GM12878 (cell line): ENCODE results near the gene ADGRV1. TPM values are rescaled to one million over a fixed set of nuclear protein-coding genes. Genes with fewer than 3 reads are reported as not detected.

ENCODE experiments used
- ATAC-seq: fragments of 200-7000 bp; cut with Tn5 transposase; 3 replicates; pipeline ENCODE4 v1.9.1; 2020; ENCODE audit warnings: mild to moderate bottlenecking, moderate library complexity
- BruUV-seq: library from RNA; stranded (reverse); fragments of 400-500 nt; replicated peaks from 2 replicates; lab custom pipeline; 2021; lab: Mats Ljungman, UMichigan
- CTCF ChIA-PET: fragments of 300-600 bp; sonication (Branson Sonifier 250); formaldehyde crosslinking; extraction: SDS; loops from one replicate; lab custom pipeline; 2021; ENCODE audit warnings: inconsistent platforms; lab: Yijun Ruan, JAX
- POLR2A ChIA-PET: fragments of 350-600 bp; formaldehyde crosslinking; extraction: SDS; loops from one replicate; lab custom pipeline; 2021; ENCODE audit warnings: inconsistent platforms; lab: Charles Lee
- RAD21 ChIA-PET: fragments of 300-600 bp; sonication (Branson Sonifier 250); formaldehyde crosslinking; loops from one replicate; lab custom pipeline; 2023; ENCODE audit warnings: antibody characterized with exemption; ENCODE audit not compliant: unreplicated experiment; lab: Charles Lee
- SMC1A ChIA-PET: fragments of 300-600 bp; sonication (Branson Sonifier 250); formaldehyde crosslinking; loops from one replicate; lab custom pipeline; 2023; ENCODE audit not compliant: unreplicated experiment, uncharacterized antibody; lab: Charles Lee
- DNase-seq: peaks from one replicate; pipeline ENCODE4 v3.0.0-alpha.2; 2011; ENCODE audit warnings: low read depth, low spot score
- FAIRE-seq: peaks from 3 replicates; lab custom pipeline; 2011; peaks lifted over from hg19 to GRCh38; lab: Jason Lieb, UNC
- H2AFZ ChIP-seq: 2 replicates; pipeline ENCODE4 v1.6.0; 2011; ENCODE audit warnings: low read depth, low read length, control low read depth; ENCODE audit not compliant: control insufficient read depth
- H3K27ac ChIP-seq: 2 replicates; pipeline ENCODE4 v1.5.1; 2011; ENCODE audit warnings: control low read depth; ENCODE audit not compliant: control insufficient read depth, insufficient read depth
- H3K27me3 ChIP-seq, 2 experiments: replicated peaks in 1 of 2; 2 replicates each; pipeline versions ENCODE4 v1.6.0 to v1.6.1; 2011; ENCODE audit warnings: low read length in 1 of 2; ENCODE audit not compliant: control insufficient read depth in 2 of 2, insufficient read depth in 2 of 2
- H3K36me3 ChIP-seq, 2 experiments: 2 replicates each; pipeline ENCODE4 v1.5.1; 2011; ENCODE audit warnings: low read length in 1 of 2; ENCODE audit not compliant: control insufficient read depth in 2 of 2, insufficient read depth in 2 of 2
- H3K4me1 ChIP-seq: 2 replicates; pipeline ENCODE4 v1.6.1; 2011; ENCODE audit warnings: mild to moderate bottlenecking, low read length, moderate library complexity, mixed read lengths; ENCODE audit not compliant: control insufficient read depth, insufficient read depth
- H3K4me2 ChIP-seq: 2 replicates; pipeline ENCODE4 v1.6.0; 2011; ENCODE audit warnings: control low read depth; ENCODE audit not compliant: control insufficient read depth, insufficient read depth
- H3K4me3 ChIP-seq: fragments of 200-600 bp; sonication (generic); 2 replicates; pipeline ENCODE4 v1.5.1; 2016
- H3K79me2 ChIP-seq: 2 replicates; pipeline ENCODE4 v1.6.0; 2011; ENCODE audit warnings: low read length; ENCODE audit not compliant: control insufficient read depth, insufficient read depth
- H3K9ac ChIP-seq: 2 replicates; pipeline ENCODE4 v1.8.0; 2011; ENCODE audit warnings: low read length, control low read depth, mixed read lengths; ENCODE audit not compliant: control insufficient read depth, insufficient read depth
- H3K9me3 ChIP-seq: replicated peaks from 3 replicates; pipeline ENCODE4 v1.5.1; 2011; ENCODE audit warnings: mild to moderate bottlenecking, low read length; ENCODE audit not compliant: control insufficient read depth, insufficient read depth
- H4K20me1 ChIP-seq: 2 replicates; pipeline ENCODE4 v1.6.0; 2011; ENCODE audit not compliant: control insufficient read depth, insufficient read depth
- BCL3 ChIP-seq: IDR thresholded peaks from 2 replicates; pipeline ENCODE4 v1.6.1; 2011; ENCODE audit warnings: borderline replicate concordance, low read depth, mild to moderate bottlenecking, moderate library complexity, low read length; ENCODE audit not compliant: insufficient read depth, poor library complexity, severe bottlenecking
- BHLHE40 ChIP-seq, 2 experiments: fragments of 450-650 bp in 1 of 2; IDR thresholded peaks; 2 replicates each; pipeline ENCODE4 v1.6.1; 2011 to 2017; ENCODE audit warnings: low read depth in 2 of 2, borderline replicate concordance in 1 of 2, improper control_type of control experiment in 1 of 2, low read length in 1 of 2, mild to moderate bottlenecking in 1 of 2
- CHD2 ChIP-seq: IDR thresholded peaks from 2 replicates; pipeline ENCODE4 v1.6.1; 2011; ENCODE audit warnings: low read depth, low read length, improper control_type of control experiment, borderline replicate concordance
- EGR1 ChIP-seq, 2 experiments: IDR thresholded peaks; 1 replicate in 1 of 2; 2 replicates in 1 of 2; pipeline ENCODE4 v1.6.1; 2011 to 2012; ENCODE audit warnings: low read depth in 2 of 2, low read length in 2 of 2, borderline replicate concordance in 1 of 2, mild to moderate bottlenecking in 1 of 2, moderate library complexity in 1 of 2
- IRF3 ChIP-seq: fragments of 450-650 bp; IDR thresholded peaks from 2 replicates; pipeline ENCODE4 v1.6.1; 2014; ENCODE audit warnings: mild to moderate bottlenecking
- MEF2B ChIP-seq: fragments of 450-650 bp; IDR thresholded peaks from 2 replicates; pipeline ENCODE4 v1.6.1; 2018; ENCODE audit warnings: mild to moderate bottlenecking, moderate library complexity; ENCODE audit not compliant: partially characterized antibody, poor library complexity, severe bottlenecking
- MLLT1 ChIP-seq: fragments of 450-650 bp; IDR thresholded peaks from 2 replicates; pipeline ENCODE4 v1.6.1; 2016; ENCODE audit warnings: mild to moderate bottlenecking
- MYB ChIP-seq: fragments of 150-350 bp; IDR thresholded peaks from 2 replicates; pipeline ENCODE4 v1.6.1; 2014; ENCODE audit warnings: mild to moderate bottlenecking, low read depth, low read length, borderline replicate concordance
- NFYA ChIP-seq: IDR thresholded peaks from 2 replicates; pipeline ENCODE4 v1.6.1; 2011; ENCODE audit warnings: low read depth, mild to moderate bottlenecking, low read length, improper control_type of control experiment, borderline replicate concordance
- SRF ChIP-seq, 2 experiments: IDR thresholded peaks; 2 replicates each; pipeline ENCODE4 v1.6.1; 2011; ENCODE audit warnings: low read depth in 2 of 2, low read length in 2 of 2, mild to moderate bottlenecking in 1 of 2, moderate library complexity in 1 of 2
- SUPT20H ChIP-seq: IDR thresholded peaks from 2 replicates; pipeline ENCODE4 v1.6.1; 2011; ENCODE audit warnings: low read depth, mild to moderate bottlenecking, low read length, moderate library complexity, borderline replicate concordance; ENCODE audit not compliant: control insufficient read depth
- TCF3 ChIP-seq: IDR thresholded peaks from 2 replicates; pipeline ENCODE4 v1.6.1; 2012; ENCODE audit warnings: low read depth, mild to moderate bottlenecking, low read length, borderline replicate concordance; ENCODE audit not compliant: insufficient read depth
- YY1 ChIP-seq: IDR thresholded peaks from 2 replicates; pipeline ENCODE4 v1.6.1; 2011; ENCODE audit warnings: low read depth, mild to moderate bottlenecking, low read length
- ZBTB33 ChIP-seq: fragments of 450-650 bp; IDR thresholded peaks from 2 replicates; pipeline ENCODE4 v1.6.1; 2017; ENCODE audit warnings: mild to moderate bottlenecking
- ZNF217 ChIP-seq: fragments of 450-650 bp; IDR thresholded peaks from 2 replicates; pipeline ENCODE4 v1.6.1; 2017; ENCODE audit warnings: antibody characterized with exemption, mild to moderate bottlenecking
- ZNF384 ChIP-seq: IDR thresholded peaks from 2 replicates; pipeline ENCODE4 v1.6.1; 2012; ENCODE audit warnings: low read depth, mild to moderate bottlenecking, low read length, improper control_type of control experiment, borderline replicate concordance
- ZSCAN29 ChIP-seq: fragments of 450-650 bp; IDR thresholded peaks from 2 replicates; pipeline ENCODE4 v1.6.1; 2017; ENCODE audit warnings: mild to moderate bottlenecking, moderate library complexity
- WGBS: methylation state at CpG from one replicate; pipeline ENCODE4 v1.1.6; 2016; ENCODE audit warnings: low lambda C conversion rate; ENCODE audit not compliant: insufficient replicate concordance, insufficient coverage; ENCODE audit errors: missing lambda C conversion rate; 5-methylcytosine and 5-hydroxymethylcytosine counted together
- in situ Hi-C: fragments of 300-500 bp; cut with MboI; formaldehyde crosslinking; loops from 9 replicates; pipeline ENCODE4 v1.14.3; 2018; ENCODE audit warnings: mixed read lengths
- intact Hi-C: fragments of 100-400 bp; cut with micrococcal nuclease; formaldehyde crosslinking; loops from one replicate; pipeline ENCODE4 v1.14.2; 2022; ENCODE audit not compliant: unreplicated experiment
- polyA plus RNA-seq, 11 experiments: library from polyadenylated mRNA; depleted of rRNA in 4 of 11; unstranded in 6 of 11; stranded (reverse) in 5 of 11; fragments of >200 nt; fragmentation: Nextera tagmentation in 4 of 11; fragmentation: Illumina TruSeq in 1 of 11; extraction: Ambion mirVana in 4 of 11; extraction: Trizol in 1 of 11; gene quantifications; 1 replicate in 1 of 11; 2 replicates in 10 of 11; pipeline versions ENCODE4 v1.2.1 to v1.2.3, GENCODE V29; 2011 to 2016; ENCODE audit warnings: inconsistent platforms in 2 of 11, missing spikeins in 2 of 11, low read depth in 1 of 11
- total RNA-seq, 4 experiments: library from RNA; depleted of rRNA in 3 of 4; stranded (reverse); fragments of >200 nt in 3 of 4; fragmentation: Illumina TruSeq in 1 of 4; extraction: Trizol in 1 of 4; gene quantifications; 2 replicates each; pipeline versions ENCODE4 v1.2.1 to v1.2.3, GENCODE V29; 2013 to 2021

ADGRV1 gene
- total and polyA plus RNA-seq, 10 of the 15 experiments (the other 5 are each of a cell fraction or from before 2014, with no cell fraction given), result 0.04 to 8.1 (median 0.16) TPM; not detected in 1

GRCh38 chr5:91032125-91032524 lies 473.5 kb downstream of the ADGRV1 start:
- ChIA-PET CTCF (no interaction called here), RAD21 (interaction anchor here (1.0 kb wide), 1 partner anchor 100 kb away, joined by 4 read pairs; no protein-coding TSS in a partner anchor), SMC1A (no interaction called here), POLR2A (no interaction called here)
- Histone ChIP-seq H3K27ac (no peak overlapping the region), H3K4me2 (no peak overlapping the region), H3K79me2 (no peaks in the 10 kb centered on the region), H4K20me1 (no peaks in the 10 kb centered on the region), H3K36me3 (no peaks in the 10 kb centered on the region), H3K4me3 (no peak overlapping the region), H3K27me3 (no peaks in the 10 kb centered on the region; a peak in 1 of 4 replicates), H3K9me3 (no peaks in the 10 kb centered on the region), H2AFZ (no peak overlapping the region), H3K9ac (no peak overlapping the region), H3K4me1 (no peaks in the 10 kb centered on the region)
- BruUV-seq, result no TSS peak
- DNase-seq, result no peak
- FAIRE-seq, result no peak
- WGBS, result 45% methylated on average over 5 of the region's 5 CpGs
- TF ChIP-seq BCL3, result no peak
- TF ChIP-seq YY1, result no peak
- TF ChIP-seq SUPT20H, result no peak
- no peak for TF ChIP-seq MYB
- no peak for TF ChIP-seq SRF (IDR thresholded peaks at IDR 0.05; ENCODE audit: low read depth in 2 of 2, low read length in 2 of 2)
- TF ChIP-seq CHD2, result no peak
- no peak for TF ChIP-seq MLLT1
- no peak for TF ChIP-seq MEF2B
- no peak for TF ChIP-seq ZNF217
- no peak for TF ChIP-seq ZNF384
- no peak for TF ChIP-seq ZSCAN29
- TF ChIP-seq TCF3, result no peak
- no peak for TF ChIP-seq ZBTB33
- no peak for TF ChIP-seq NFYA
- no peak for TF ChIP-seq IRF3
- TF ChIP-seq BHLHE40 (IDR thresholded peaks at IDR 0.05; ENCODE audit: borderline replicate concordance in 1 of 2, low read depth in 2 of 2, low read length in 1 of 2), result no peak
- TF ChIP-seq EGR1 (IDR thresholded peaks at IDR 0.05; ENCODE audit: borderline replicate concordance in 1 of 2, low read depth in 2 of 2, low read length in 2 of 2), result no peak
- intact Hi-C loops, result no loop called here
- in situ Hi-C loops, result no loop called here
- ATAC-seq, result no peak
